ENCODE results near the gene MARK4.

MARK4 gene

GRCh38 chr19:45315304-45315703 lies 64.2 kb downstream of the MARK4 start:
- Histone ChIP-seq H3K4me1 (ENCODE audit: insufficient read depth, insufficient read length) (peaks cover 4% of the 10 kb centered on the region), H3K27me3 (ENCODE audit: insufficient read depth, insufficient read length) (peaks cover 24% of the 10 kb centered on the region)

DNA sequence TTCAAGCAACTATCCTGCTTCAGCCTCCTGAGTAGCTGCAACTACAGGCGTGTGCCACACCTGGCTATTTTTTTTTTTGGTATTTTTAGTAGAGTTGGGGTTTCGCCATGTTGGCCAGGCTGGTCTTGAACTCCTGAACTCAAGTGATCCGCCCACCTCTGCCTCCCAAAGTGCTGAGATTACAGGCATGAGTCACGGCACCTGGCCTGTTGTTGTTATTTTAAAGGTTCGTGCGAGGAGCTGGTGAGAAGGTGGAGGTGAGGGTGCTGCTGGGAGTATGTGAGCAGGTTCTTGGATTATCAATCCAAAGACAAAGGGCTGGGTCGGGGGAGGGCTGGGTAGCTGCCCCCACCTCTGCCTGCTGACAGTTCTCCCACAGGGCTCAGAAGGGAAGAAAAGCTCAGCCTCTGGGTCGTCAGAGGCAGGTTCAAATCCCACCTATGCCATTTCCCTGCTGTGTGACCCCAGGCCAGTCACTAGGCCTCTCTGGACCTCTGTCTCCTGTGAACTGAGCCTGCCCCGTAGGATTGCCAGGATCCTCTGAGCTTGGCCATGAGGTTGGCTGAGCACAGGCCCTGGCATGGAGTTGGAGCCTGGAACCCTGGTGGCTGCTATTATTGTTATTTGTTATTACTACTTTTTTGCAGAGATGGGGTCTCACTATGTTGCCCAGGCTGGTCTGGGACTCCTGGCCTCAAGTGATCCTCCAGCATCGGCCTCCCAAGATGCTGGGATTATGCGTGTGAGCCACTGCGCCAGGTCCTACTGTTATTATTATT lies 70.1 kb downstream of the MARK4 start:
- Histone ChIP-seq H3K36me3 (ENCODE audit: insufficient read depth, insufficient read length, low read length) (no peaks in the 10 kb centered on the region), H3K4me1 (ENCODE audit: insufficient read depth, insufficient read length) (peaks cover 9% of the 10 kb centered on the region), H3K9me3 (ENCODE audit: insufficient read depth, low read length) (no peaks in the 10 kb centered on the region), H3K27me3 (ENCODE audit: insufficient read depth, insufficient read length) (no peaks in the 10 kb centered on the region), H3K9ac (ENCODE audit: insufficient read length, low read depth) (no peak overlapping the region), H3K4me3 (ENCODE audit: insufficient read length, low read depth) (no peak overlapping the region)
- no peak for DNase-seq (ENCODE audit: low read depth, low spot score)
- TF ChIP-seq SUZ12 (IDR thresholded peaks at IDR 0.05; ENCODE audit: extremely low read depth, insufficient read depth, insufficient read length) (no peak), ZNF274 (IDR thresholded peaks at IDR 0.05; ENCODE audit: low read depth, low read length) (no peak), YY1 (IDR thresholded peaks at IDR 0.05; ENCODE audit: insufficient read depth, insufficient read length) (no peak)

More at GRCh38 chr19:45315304-45315703, 64.2 kb downstream of the MARK4 start:
- Histone ChIP-seq H3K9ac (ENCODE audit: insufficient read length, low read depth) (no peak overlapping the region), H3K36me3 (ENCODE audit: insufficient read depth, insufficient read length, low read length) (no peaks in the 10 kb centered on the region), H3K9me3 (ENCODE audit: insufficient read depth, low read length) (no peaks in the 10 kb centered on the region), H3K4me3 (ENCODE audit: insufficient read length, low read depth) (no peak overlapping the region)
- TF ChIP-seq YY1 (IDR thresholded peaks at IDR 0.05; ENCODE audit: insufficient read depth, insufficient read length) (no peak), SUZ12 (IDR thresholded peaks at IDR 0.05; ENCODE audit: extremely low read depth, insufficient read depth, insufficient read length) (no peak), ZNF274 (IDR thresholded peaks at IDR 0.05; ENCODE audit: low read depth, low read length) (no peak)
- no peak for DNase-seq (ENCODE audit: low read depth, low spot score)

DNA sequence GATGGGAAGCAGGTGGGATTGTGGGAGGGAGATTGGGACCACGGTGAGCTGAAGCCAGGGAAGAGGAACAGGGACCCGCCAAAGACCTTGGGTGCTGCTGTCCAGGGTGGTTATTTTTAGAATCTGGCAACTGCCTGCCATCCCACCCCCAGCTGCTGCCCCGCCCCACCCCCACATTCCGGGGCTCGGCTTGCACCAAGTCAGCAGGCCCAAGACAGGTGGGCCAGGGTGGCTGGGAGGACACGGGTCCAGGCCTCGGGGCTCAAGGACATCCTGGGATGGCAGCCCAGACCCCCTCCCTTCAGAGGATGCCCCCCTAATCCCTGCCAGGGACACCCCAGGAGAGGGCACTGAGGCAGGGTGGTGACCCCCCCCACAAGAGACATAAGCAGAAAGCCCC lies 70.8 kb downstream of the MARK4 start:
- Histone ChIP-seq H3K9ac (ENCODE audit: insufficient read length, low read depth) (no peak overlapping the region), H3K4me3 (ENCODE audit: insufficient read length, low read depth) (no peak overlapping the region), H3K27me3 (ENCODE audit: insufficient read depth, insufficient read length) (no peaks in the 10 kb centered on the region), H3K4me1 (ENCODE audit: insufficient read depth, insufficient read length) (peaks cover 9% of the 10 kb centered on the region), H3K36me3 (ENCODE audit: insufficient read depth, insufficient read length, low read length) (no peaks in the 10 kb centered on the region), H3K9me3 (ENCODE audit: insufficient read depth, low read length) (no peaks in the 10 kb centered on the region)
- no peak for DNase-seq (ENCODE audit: low read depth, low spot score)
- TF ChIP-seq SUZ12 (IDR thresholded peaks at IDR 0.05; ENCODE audit: extremely low read depth, insufficient read depth, insufficient read length) (no peak), YY1 (IDR thresholded peaks at IDR 0.05; ENCODE audit: insufficient read depth, insufficient read length) (no peak), ZNF274 (IDR thresholded peaks at IDR 0.05; ENCODE audit: low read depth, low read length) (no peak)

DNA sequence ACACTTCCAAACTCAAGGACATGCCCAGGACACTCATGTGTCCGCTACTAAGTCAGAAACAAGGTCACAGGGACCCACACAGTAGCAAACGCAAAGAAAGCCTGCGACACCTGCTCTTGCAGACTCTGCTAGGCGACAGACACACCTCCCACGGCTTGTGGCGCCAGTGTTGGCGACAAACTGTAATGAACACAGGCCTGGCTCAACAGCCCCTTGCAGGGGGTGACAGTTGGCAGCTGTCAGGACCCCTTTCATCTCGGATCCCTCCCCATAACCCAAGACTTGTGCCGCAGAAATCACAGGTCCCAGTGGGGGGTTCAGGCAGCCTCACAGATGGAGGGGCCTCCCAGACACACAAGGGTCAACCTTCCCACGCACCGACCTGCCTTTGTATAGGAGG lies 71.2 kb downstream of the MARK4 start:
- Histone ChIP-seq H3K27me3 (ENCODE audit: insufficient read depth, insufficient read length) (no peaks in the 10 kb centered on the region), H3K4me3 (ENCODE audit: insufficient read length, low read depth) (no peak overlapping the region), H3K9me3 (ENCODE audit: insufficient read depth, low read length) (no peaks in the 10 kb centered on the region), H3K4me1 (ENCODE audit: insufficient read depth, insufficient read length) (peaks cover 9% of the 10 kb centered on the region), H3K36me3 (ENCODE audit: insufficient read depth, insufficient read length, low read length) (no peaks in the 10 kb centered on the region), H3K9ac (ENCODE audit: insufficient read length, low read depth) (no peak overlapping the region)
- TF ChIP-seq SUZ12 (IDR thresholded peaks at IDR 0.05; ENCODE audit: extremely low read depth, insufficient read depth, insufficient read length) (no peak), ZNF274 (IDR thresholded peaks at IDR 0.05; ENCODE audit: low read depth, low read length) (no peak), YY1 (IDR thresholded peaks at IDR 0.05; ENCODE audit: insufficient read depth, insufficient read length) (no peak)
- no peak for DNase-seq (ENCODE audit: low read depth, low spot score)

DNA sequence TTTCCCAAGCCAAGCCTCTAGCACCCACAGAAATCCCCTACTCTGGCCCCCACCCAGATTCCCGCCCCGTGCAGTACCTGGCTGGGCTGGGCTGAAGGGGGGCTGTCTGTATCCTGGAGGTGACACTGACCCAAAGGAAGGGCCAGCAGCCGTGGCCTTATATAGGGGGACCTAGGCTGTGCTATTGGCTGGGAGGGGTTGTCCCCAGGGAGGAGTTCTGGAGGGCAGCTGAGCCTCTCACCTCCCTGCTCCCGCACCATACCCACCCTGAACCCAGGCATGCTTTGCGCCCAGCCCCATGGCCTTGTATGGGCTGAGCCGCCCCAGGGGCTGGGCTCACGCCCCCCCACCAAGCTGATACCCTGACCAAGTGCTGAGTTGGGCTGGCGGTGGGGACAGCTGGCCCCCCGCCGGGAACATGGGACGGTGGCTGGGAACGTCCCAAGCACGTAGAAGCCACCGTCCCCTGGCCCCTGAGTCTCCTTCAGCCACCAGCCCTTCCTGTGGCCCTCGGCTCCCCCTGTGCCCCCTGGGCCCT lies 71.7 kb downstream of the MARK4 start, which contains the start of gene CKM:
Gene CKM (minus strand): TSS at position 132 of the 538 bp plus-strand sequence. CDS start 3,162 bp downstream, outside the sequence.
- no peak for DNase-seq (ENCODE audit: low read depth, low spot score)
- TF ChIP-seq SUZ12 (IDR thresholded peaks at IDR 0.05; ENCODE audit: extremely low read depth, insufficient read depth, insufficient read length): no peak
- TF ChIP-seq ZNF274 (IDR thresholded peaks at IDR 0.05; ENCODE audit: low read depth, low read length): no peak
- Histone ChIP-seq H3K4me3 (ENCODE audit: insufficient read length, low read depth) (no peak within 1 kb of the TSS), H3K4me1 (ENCODE audit: insufficient read depth, insufficient read length) (peaks cover 8% of the 10 kb centered on the region), H3K27me3 (ENCODE audit: insufficient read depth, insufficient read length) (no peaks in the 10 kb centered on the region), H3K9me3 (ENCODE audit: insufficient read depth, low read length) (no peaks in the 10 kb centered on the region), H3K9ac (ENCODE audit: insufficient read length, low read depth) (no peak within 1 kb of the TSS), H3K36me3 (ENCODE audit: insufficient read depth, insufficient read length, low read length) (no peaks in the 10 kb centered on the region)

- Histone ChIP-seq H3K36me3 (ENCODE audit: insufficient read depth, insufficient read length, low read length) (no peaks in the 10 kb centered on the region), H3K4me3 (ENCODE audit: insufficient read length, low read depth) (no peak overlapping the region), H3K4me1 (ENCODE audit: insufficient read depth, insufficient read length) (peaks cover 8% of the 10 kb centered on the region), H3K9ac (ENCODE audit: insufficient read length, low read depth) (no peak overlapping the region), H3K27me3 (ENCODE audit: insufficient read depth, insufficient read length) (no peaks in the 10 kb centered on the region), H3K9me3 (ENCODE audit: insufficient read depth, low read length) (no peaks in the 10 kb centered on the region)
- TF ChIP-seq ZNF274 (IDR thresholded peaks at IDR 0.05; ENCODE audit: low read depth, low read length) (no peak), YY1 (IDR thresholded peaks at IDR 0.05; ENCODE audit: insufficient read depth, insufficient read length) (no peak), SUZ12 (IDR thresholded peaks at IDR 0.05; ENCODE audit: extremely low read depth, insufficient read depth, insufficient read length) (no peak)
- DNase-seq (ENCODE audit: low read depth, low spot score): no peak
Observed at GRCh38 chr19:45323671-45324081, 72.6 kb downstream of the MARK4 start.

GRCh38 chr19:45324349-45324907 lies 73.4 kb downstream of the MARK4 start:
- TF ChIP-seq SUZ12 (IDR thresholded peaks at IDR 0.05; ENCODE audit: extremely low read depth, insufficient read depth, insufficient read length): no peak
- no peak for TF ChIP-seq ZNF274 (IDR thresholded peaks at IDR 0.05; ENCODE audit: low read depth, low read length)
- no peak for TF ChIP-seq YY1 (IDR thresholded peaks at IDR 0.05; ENCODE audit: insufficient read depth, insufficient read length)
- H3K27me3 ChIP-seq (ENCODE audit: insufficient read depth, insufficient read length): no peaks in the 10 kb centered on the region
- no peaks in the 10 kb centered on the region for H3K36me3 ChIP-seq (ENCODE audit: insufficient read depth, insufficient read length, low read length)
- no peaks in the 10 kb centered on the region for H3K9me3 ChIP-seq (ENCODE audit: insufficient read depth, low read length)
- peaks cover 8% of the 10 kb centered on the region for H3K4me1 ChIP-seq (ENCODE audit: insufficient read depth, insufficient read length)
- no peak for DNase-seq (ENCODE audit: low read depth, low spot score)
- no peak overlapping the region for H3K9ac ChIP-seq (ENCODE audit: insufficient read length, low read depth)
- H3K4me3 ChIP-seq (ENCODE audit: insufficient read length, low read depth): no peak overlapping the region

All from NT2/D1 (cell line).